Panc1 (cell line): ENCODE measurements around the gene FAM83G.

ENCODE experiments used
- POLR2AphosphoS5 ChIP-seq: IDR thresholded peaks from 2 replicates; pipeline ENCODE4 v1.6.1; 2012; ENCODE audit warnings: mild to moderate bottlenecking, low read depth, low read length, moderate library complexity
- SIN3A ChIP-seq: IDR thresholded peaks from 2 replicates; pipeline ENCODE4 v1.6.1; 2012; ENCODE audit warnings: low read depth, mild to moderate bottlenecking, low read length, moderate library complexity, borderline replicate concordance; ENCODE audit not compliant: insufficient read depth
- TF ChIP-seq, protein P1 (sequence below): fragments of 450-650 bp; IDR thresholded peaks from 2 replicates; pipeline ENCODE4 v1.5.1; 2017; ENCODE audit warnings: mild to moderate bottlenecking
- TF ChIP-seq, protein P2 (sequence below), 2 experiments: IDR thresholded peaks; 2 replicates each; pipeline ENCODE4 v1.6.1; 2011 to 2012; ENCODE audit warnings: low read depth in 2 of 2, control low read depth in 1 of 2, low read length in 1 of 2, mild to moderate bottlenecking in 1 of 2, moderate library complexity in 1 of 2; ENCODE audit not compliant: insufficient read depth in 1 of 2

DNA sequence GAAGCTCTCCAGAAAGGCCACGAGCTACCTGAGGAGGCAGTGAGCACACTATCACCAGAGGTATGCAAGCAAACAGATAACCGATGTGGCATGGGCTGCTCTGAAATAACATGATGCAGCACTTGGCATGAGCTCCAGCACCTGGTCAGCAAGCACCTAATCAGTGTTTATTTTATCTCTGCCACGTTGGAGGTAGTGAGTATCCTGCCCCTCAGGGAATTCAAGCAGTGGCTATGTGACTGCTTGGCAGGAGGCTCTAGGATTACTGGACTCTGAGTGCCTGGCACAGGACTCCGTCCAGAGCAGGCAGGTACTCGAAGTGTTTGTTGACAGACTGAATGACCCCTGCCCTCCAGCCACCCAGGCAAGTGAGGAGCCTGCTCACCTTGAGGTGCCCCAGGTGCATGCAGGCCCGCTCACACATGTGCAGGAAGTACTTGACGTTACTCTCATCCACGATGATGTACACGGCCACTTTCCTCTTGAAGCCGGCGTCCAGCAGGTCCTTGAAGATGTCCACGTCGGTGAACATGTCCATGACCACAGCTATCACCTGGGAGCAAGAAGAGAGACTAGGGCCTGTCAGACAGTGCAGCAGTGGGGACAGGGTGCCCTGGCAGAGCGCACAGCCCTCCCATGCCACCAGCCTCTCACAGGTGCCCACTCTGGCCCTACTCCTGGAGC, 16.6 kb downstream of the FAM83G start:
- TF ChIP-seq, protein P1, sequence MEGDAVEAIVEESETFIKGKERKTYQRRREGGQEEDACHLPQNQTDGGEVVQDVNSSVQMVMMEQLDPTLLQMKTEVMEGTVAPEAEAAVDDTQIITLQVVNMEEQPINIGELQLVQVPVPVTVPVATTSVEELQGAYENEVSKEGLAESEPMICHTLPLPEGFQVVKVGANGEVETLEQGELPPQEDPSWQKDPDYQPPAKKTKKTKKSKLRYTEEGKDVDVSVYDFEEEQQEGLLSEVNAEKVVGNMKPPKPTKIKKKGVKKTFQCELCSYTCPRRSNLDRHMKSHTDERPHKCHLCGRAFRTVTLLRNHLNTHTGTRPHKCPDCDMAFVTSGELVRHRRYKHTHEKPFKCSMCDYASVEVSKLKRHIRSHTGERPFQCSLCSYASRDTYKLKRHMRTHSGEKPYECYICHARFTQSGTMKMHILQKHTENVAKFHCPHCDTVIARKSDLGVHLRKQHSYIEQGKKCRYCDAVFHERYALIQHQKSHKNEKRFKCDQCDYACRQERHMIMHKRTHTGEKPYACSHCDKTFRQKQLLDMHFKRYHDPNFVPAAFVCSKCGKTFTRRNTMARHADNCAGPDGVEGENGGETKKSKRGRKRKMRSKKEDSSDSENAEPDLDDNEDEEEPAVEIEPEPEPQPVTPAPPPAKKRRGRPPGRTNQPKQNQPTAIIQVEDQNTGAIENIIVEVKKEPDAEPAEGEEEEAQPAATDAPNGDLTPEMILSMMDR = no peak
- TF ChIP-seq SIN3A = no peak
- no peak for TF ChIP-seq POLR2AphosphoS5
- TF ChIP-seq, protein P2, sequence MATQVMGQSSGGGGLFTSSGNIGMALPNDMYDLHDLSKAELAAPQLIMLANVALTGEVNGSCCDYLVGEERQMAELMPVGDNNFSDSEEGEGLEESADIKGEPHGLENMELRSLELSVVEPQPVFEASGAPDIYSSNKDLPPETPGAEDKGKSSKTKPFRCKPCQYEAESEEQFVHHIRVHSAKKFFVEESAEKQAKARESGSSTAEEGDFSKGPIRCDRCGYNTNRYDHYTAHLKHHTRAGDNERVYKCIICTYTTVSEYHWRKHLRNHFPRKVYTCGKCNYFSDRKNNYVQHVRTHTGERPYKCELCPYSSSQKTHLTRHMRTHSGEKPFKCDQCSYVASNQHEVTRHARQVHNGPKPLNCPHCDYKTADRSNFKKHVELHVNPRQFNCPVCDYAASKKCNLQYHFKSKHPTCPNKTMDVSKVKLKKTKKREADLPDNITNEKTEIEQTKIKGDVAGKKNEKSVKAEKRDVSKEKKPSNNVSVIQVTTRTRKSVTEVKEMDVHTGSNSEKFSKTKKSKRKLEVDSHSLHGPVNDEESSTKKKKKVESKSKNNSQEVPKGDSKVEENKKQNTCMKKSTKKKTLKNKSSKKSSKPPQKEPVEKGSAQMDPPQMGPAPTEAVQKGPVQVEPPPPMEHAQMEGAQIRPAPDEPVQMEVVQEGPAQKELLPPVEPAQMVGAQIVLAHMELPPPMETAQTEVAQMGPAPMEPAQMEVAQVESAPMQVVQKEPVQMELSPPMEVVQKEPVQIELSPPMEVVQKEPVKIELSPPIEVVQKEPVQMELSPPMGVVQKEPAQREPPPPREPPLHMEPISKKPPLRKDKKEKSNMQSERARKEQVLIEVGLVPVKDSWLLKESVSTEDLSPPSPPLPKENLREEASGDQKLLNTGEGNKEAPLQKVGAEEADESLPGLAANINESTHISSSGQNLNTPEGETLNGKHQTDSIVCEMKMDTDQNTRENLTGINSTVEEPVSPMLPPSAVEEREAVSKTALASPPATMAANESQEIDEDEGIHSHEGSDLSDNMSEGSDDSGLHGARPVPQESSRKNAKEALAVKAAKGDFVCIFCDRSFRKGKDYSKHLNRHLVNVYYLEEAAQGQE (IDR thresholded peaks at IDR 0.05; ENCODE audit: insufficient read depth in 1 of 2, low read depth in 2 of 2, low read length in 1 of 2) = no peak
